Measurements from ENCODE around the gene MFNG.
"Not testable (repeated sequence)": the region's sequence is repeated elsewhere in the genome, so short reads cannot be mapped to it uniquely, and the experiment has no call there.

Gene MFNG

GRCh38 chr22:37486224-37486845 lies at the start of gene MFNG:
Gene MFNG, minus strand, starts transcription at chr22:37486384. Its CDS starts 207 bp downstream, at chr22:37486177.
- DNase-seq (ENCODE audit: low spot score): peak; percentile 85

- no peak for DNase-seq (ENCODE audit: low spot score)
These were observed 49.0 kb upstream of the MFNG start for GRCh38 chr22:37535159-37535558.

GRCh38 chr22:37534445-37534844 lies 48.3 kb upstream of the MFNG start:
- no peak for DNase-seq (ENCODE audit: low spot score)

- DNase-seq (ENCODE audit: low spot score): peak; percentile 48
These were observed 47.8 kb upstream of the MFNG start for GRCh38 chr22:37533995-37534394.

GRCh38 chr22:37529652-37530345 lies 43.6 kb upstream of the MFNG start:
- peak; percentile 24 for DNase-seq (ENCODE audit: low spot score)

GRCh38 chr22:37527952-37528351 lies 41.8 kb upstream of the MFNG start:
- not testable (repeated sequence) for DNase-seq (ENCODE audit: low spot score)

GRCh38 chr22:37527081-37527752 lies 41.0 kb upstream of the MFNG start:
- not testable (repeated sequence) for DNase-seq (ENCODE audit: low spot score)

GRCh38 chr22:37526376-37526775 lies 40.2 kb upstream of the MFNG start:
- DNase-seq (ENCODE audit: low spot score): no peak

- no peak for DNase-seq (ENCODE audit: low spot score)
These were observed 39.7 kb upstream of the MFNG start for GRCh38 chr22:37525746-37526350.

GRCh38 chr22:37525073-37525745 lies 39.0 kb upstream of the MFNG start:
- no peak for DNase-seq (ENCODE audit: low spot score)

- no peak for DNase-seq (ENCODE audit: low spot score)
These were observed 36.3 kb upstream of the MFNG start for GRCh38 chr22:37522482-37522881.

GRCh38 chr22:37521236-37521739 lies 35.1 kb upstream of the MFNG start:
- DNase-seq (ENCODE audit: low spot score): no peak

- DNase-seq (ENCODE audit: low spot score): no peak
These were observed 34.6 kb upstream of the MFNG start for GRCh38 chr22:37520776-37521191.

GRCh38 chr22:37519268-37520195 lies 33.3 kb upstream of the MFNG start, which contains the start of gene CARD10:
Gene CARD10, minus strand, starts transcription at chr22:37519415. Its CDS starts 215 bp downstream, at chr22:37519200.
- DNase-seq (ENCODE audit: low spot score): no peak

GRCh38 chr22:37518509-37519267 lies 32.5 kb upstream of the MFNG start:
- no peak for DNase-seq (ENCODE audit: low spot score)

- no peak for DNase-seq (ENCODE audit: low spot score)
These were observed 31.8 kb upstream of the MFNG start for GRCh38 chr22:37517826-37518450.

- DNase-seq (ENCODE audit: low spot score): no peak
These were observed 30.3 kb upstream of the MFNG start for GRCh38 chr22:37516456-37516855.

- no peak for DNase-seq (ENCODE audit: low spot score)
These were observed 29.7 kb upstream of the MFNG start for GRCh38 chr22:37515901-37516300.

GRCh38 chr22:37514526-37515051 lies 28.4 kb upstream of the MFNG start:
- no peak for DNase-seq (ENCODE audit: low spot score)

Data from activated CD4-positive, alpha-beta T cell treated with anti-CD3 and anti-CD28 coated beads, Interleukin-2, Interleukin-4, amounts not matched to agents 100 ng/mL and 50 ng/mL, durations not matched to agents 16 hours and 8 hours (primary cell).